ENCODE measurements around the gene DDTL. TPM values are rescaled to one million over a fixed set of nuclear protein-coding genes. Genes with fewer than 3 reads are reported as not detected.

The DDTL gene
- total RNA-seq (2014; rRNA removed; shearing (Covaris generic)): 0.21 and 0.79 TPM in 2 replicates

DNA sequence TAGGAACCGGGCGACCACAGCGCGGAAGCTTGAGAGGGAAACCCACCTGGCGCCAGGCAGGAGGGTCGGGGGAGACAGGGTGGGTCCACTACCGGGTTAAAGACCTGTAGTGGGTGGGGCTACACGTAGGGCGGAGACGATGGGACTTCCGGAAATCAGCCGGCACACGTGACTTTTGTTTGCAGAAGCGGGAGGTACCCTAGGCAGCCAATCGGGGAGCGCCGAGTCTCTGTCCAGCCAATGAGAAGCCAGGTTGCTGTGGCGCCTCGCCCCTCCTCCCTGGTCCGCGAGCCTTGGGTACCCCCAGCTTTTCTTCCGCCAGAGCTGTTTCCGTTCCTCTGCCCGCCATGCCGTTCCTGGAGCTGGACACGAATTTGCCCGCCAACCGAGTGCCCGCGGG is at the start of gene DDTL:
TSS of gene DDTL (plus strand) at position 321 of the 400 bp plus-strand sequence. CDS start at position 348, 27 bp downstream.

DNA sequence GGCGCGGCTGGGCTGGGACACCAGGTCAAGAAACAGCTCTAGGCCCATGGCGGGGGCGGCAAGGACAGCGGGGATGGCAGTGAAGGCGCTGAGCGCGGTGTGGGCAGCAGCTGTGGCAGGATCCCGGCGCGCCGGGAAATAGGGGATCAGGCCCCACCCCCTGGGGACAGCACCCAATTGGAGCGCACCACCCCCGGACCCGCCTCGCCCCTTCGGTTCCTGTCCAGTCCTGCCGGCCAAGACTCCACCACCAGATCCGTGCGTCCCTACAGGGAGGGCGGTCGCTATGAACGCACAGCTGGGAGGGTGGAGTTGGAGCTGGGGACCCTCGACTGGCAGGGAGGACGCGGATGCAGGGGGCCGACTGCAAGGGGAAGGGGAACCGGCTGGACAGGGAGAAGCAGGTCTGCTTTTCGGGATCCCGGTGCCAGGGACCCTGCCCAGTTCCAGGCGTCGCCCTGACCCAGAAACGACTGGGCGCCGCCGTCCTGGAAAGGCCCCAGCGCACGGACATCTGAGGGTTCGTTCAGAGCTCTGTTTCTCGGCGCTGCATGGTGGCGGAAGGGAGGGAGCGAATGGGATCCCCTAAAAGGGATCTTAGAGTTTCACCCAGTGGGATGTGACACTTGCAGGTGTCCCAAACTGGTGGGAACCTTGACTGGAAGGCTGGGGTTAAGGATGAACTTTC is 5.5 kb upstream of the DDTL start, which contains the start of gene GSTT2B:
TSS of gene GSTT2B (minus strand) at position 112 of the 688 bp plus-strand sequence. CDS start at position 48, 64 bp downstream.

DNA sequence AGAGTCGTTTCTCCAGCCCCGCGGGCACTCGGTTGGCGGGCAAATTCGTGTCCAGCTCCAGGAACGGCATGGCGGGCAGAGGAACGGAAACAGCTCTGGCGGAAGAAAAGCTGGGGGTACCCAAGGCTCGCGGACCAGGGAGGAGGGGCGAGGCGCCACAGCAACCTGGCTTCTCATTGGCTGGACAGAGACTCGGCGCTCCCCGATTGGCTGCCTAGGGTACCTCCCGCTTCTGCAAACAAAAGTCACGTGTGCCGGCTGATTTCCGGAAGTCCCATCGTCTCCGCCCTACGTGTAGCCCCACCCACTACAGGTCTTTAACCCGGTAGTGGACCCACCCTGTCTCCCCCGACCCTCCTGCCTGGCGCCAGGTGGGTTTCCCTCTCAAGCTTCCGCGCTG is 7.7 kb downstream of the DDTL start, which contains the start of gene DDT:
TSS of gene DDT (minus strand) at position 97 of the 400 bp plus-strand sequence. CDS start at position 70, 27 bp downstream.

DNA sequence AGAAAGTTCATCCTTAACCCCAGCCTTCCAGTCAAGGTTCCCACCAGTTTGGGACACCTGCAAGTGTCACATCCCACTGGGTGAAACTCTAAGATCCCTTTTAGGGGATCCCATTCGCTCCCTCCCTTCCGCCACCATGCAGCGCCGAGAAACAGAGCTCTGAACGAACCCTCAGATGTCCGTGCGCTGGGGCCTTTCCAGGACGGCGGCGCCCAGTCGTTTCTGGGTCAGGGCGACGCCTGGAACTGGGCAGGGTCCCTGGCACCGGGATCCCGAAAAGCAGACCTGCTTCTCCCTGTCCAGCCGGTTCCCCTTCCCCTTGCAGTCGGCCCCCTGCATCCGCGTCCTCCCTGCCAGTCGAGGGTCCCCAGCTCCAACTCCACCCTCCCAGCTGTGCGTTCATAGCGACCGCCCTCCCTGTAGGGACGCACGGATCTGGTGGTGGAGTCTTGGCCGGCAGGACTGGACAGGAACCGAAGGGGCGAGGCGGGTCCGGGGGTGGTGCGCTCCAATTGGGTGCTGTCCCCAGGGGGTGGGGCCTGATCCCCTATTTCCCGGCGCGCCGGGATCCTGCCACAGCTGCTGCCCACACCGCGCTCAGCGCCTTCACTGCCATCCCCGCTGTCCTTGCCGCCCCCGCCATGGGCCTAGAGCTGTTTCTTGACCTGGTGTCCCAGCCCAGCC is 13.0 kb downstream of the DDTL start, which contains the start of gene GSTT2:
TSS of gene GSTT2 (plus strand) at position 578 of the 684 bp plus-strand sequence.

DNA sequence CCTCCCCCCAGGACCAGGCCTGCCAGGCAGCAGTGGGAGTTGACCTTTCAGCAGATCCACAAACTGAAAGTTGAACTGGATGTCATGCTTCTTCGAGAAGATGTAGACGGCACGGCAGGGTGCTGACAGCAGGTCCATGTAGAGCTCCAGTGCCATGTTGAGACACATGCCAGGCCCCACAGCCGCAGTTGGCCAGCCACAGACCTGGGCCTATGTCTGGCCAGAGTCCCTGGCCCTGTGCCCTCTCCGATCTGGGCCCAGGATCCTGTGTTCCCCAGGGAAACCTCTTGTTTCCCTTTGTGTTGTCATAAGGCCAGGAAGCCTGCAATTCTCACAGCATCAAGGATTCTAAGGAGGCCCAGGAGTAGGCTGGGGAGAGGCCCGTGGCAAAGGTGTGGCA is 38.5 kb downstream of the DDTL start, which contains the start of gene GSTT4:
TSS of gene GSTT4 (minus strand) at position 253 of the 400 bp plus-strand sequence. CDS start at position 156, 97 bp downstream.

Other genes with a start within 250 kb of the DDTL start
- gene ZNF70, start 215.8 kb upstream of the DDTL start, total RNA-seq (2014; rRNA removed; shearing (Covaris generic)): 2.9 and 3.4 TPM in 2 replicates
- gene VPREB3, start 212.5 kb upstream of the DDTL start, total RNA-seq (2014; rRNA removed; shearing (Covaris generic)): not detected in 2 replicates
- not detected in 2 replicates for gene C22orf15, start 203.9 kb upstream of the DDTL start, total RNA-seq (2014; rRNA removed; shearing (Covaris generic))
- gene CHCHD10, start 198.9 kb upstream of the DDTL start, total RNA-seq (2014; rRNA removed; shearing (Covaris generic)): 11.1 and 14.9 TPM in 2 replicates
- gene MMP11, start 194.0 kb upstream of the DDTL start, total RNA-seq (2014; rRNA removed; shearing (Covaris generic)): 1.5 and 2.2 TPM in 2 replicates
- gene SMARCB1, start 179.9 kb upstream of the DDTL start, total RNA-seq (2014; rRNA removed; shearing (Covaris generic)): 72.8 and 76.7 TPM in 2 replicates
- gene DERL3, start 127.9 kb upstream of the DDTL start, total RNA-seq (2014; rRNA removed; shearing (Covaris generic)): 0.19 TPM in 1 of 2 replicates, not detected in the other
- gene SLC2A11, start 109.0 kb upstream of the DDTL start, total RNA-seq (2014; rRNA removed; shearing (Covaris generic)): 12.6 and 12.9 TPM in 2 replicates
- 480 and 587 TPM in 2 replicates for gene MIF, start 72.5 kb upstream of the DDTL start, total RNA-seq (2014; rRNA removed; shearing (Covaris generic))
- gene GSTT2B, start 5.7 kb upstream of the DDTL start, total RNA-seq (2014; rRNA removed; shearing (Covaris generic)): 0.38 and 1.4 TPM in 2 replicates
- gene DDT, start 7.6 kb downstream of the DDTL start, total RNA-seq (2014; rRNA removed; shearing (Covaris generic)): 150 and 200 TPM in 2 replicates
- gene GSTT2, start 13.2 kb downstream of the DDTL start, total RNA-seq (2014; rRNA removed; shearing (Covaris generic)): not detected in 2 replicates
- not detected in 2 replicates for gene GSTT4, start 38.6 kb downstream of the DDTL start, total RNA-seq (2014; rRNA removed; shearing (Covaris generic))
- gene CABIN1, start 44.4 kb downstream of the DDTL start, total RNA-seq (2014; rRNA removed; shearing (Covaris generic)): 38.2 and 39.6 TPM in 2 replicates
- gene SUSD2, start 214.6 kb downstream of the DDTL start, total RNA-seq (2014; rRNA removed; shearing (Covaris generic)): 6.1 and 7.4 TPM in 2 replicates